Measurements from ENCODE around the gene ADISSP. TPM values are rescaled to one million over a fixed set of nuclear protein-coding genes. Genes with fewer than 3 reads are reported as not detected.

Gene ADISSP
- total and polyA plus RNA-seq, 2 donors (not counting 1 experiment from before 2014, with no cell fraction given) = 18.4 to 28.8 TPM

- TF ChIP-seq CTCF (IDR thresholded peaks at IDR 0.05) (no peak), EZH2 (IDR thresholded peaks at IDR 0.05; ENCODE audit: borderline replicate concordance, insufficient read depth, low read depth, low read length, poor library complexity, severe bottlenecking) (no peak)
- Mint-ChIP-seq H3K27ac (no peak overlapping the region), H3K9me3 (ENCODE audit: insufficient read depth) (no peaks in the 10 kb centered on the region), H3K4me3 (peak overlapping the region; percentile 89), H3K27me3 (no peaks in the 10 kb centered on the region), H3K4me1 (peaks cover 42% of the 10 kb centered on the region)
- ChIA-PET CTCF (interaction anchor here (0.6 to 6.4 kb wide), 13 partner anchors 7 to 300 kb away, joined by 3 to 84 read pairs (median 5); partner anchors contain the start of genes ADISSP, AP5S1 and CDC25B), POLR2A (interaction anchor here (1.6 to 3.2 kb wide), 3 partner anchors 10 to 35 kb away, joined by 8 to 17 read pairs (median 10); partner anchors contain the start of genes ADISSP, AP5S1 and CDC25B)
- no peak overlapping the region for H2AFZ ChIP-seq (ENCODE audit: insufficient read depth, low read depth, low read length, poor library complexity, severe bottlenecking)
- H3K27me3 ChIP-seq (replicated peaks in 1 of 4; ENCODE audit: control extremely low read depth in 1 of 4, control insufficient read depth in 3 of 4, insufficient read depth in 4 of 4, low read length in 3 of 4) = no peaks in the 10 kb centered on the region
- H3K79me2 ChIP-seq (ENCODE audit: control insufficient read depth, insufficient read depth, low read length) = no peaks in the 10 kb centered on the region
- 75% methylated on average over 79 of the region's 79 CpGs for WGBS (ENCODE audit: insufficient coverage)
- H3K36me3 ChIP-seq (replicated peaks in 1 of 2; ENCODE audit: control extremely low read depth in 1 of 2, control insufficient read depth in 1 of 2, extremely low read depth in 1 of 2, insufficient read depth in 2 of 2, low read length in 1 of 2) = peaks cover 0 to 2% of the 10 kb centered on the region in 2 experiments
- H3K27ac ChIP-seq (ENCODE audit: low read length in 2 of 2) = peak overlapping the region in 1 of 2 donors; percentile 56
- intact Hi-C loops (cut with micrococcal nuclease) = loop anchor here (1.0 to 2.0 kb wide), 5 partner anchors 17 to 299 kb away; partner anchors contain the start of genes AP5S1, MAVS and PANK2
- peak overlapping the region; percentile 79 for H3K4me2 ChIP-seq (replicated peaks; ENCODE audit: low read depth, low read length, poor library complexity, severe bottlenecking)
- H3K4me3 ChIP-seq (ENCODE audit: control extremely low read depth in 1 of 5, extremely low read depth in 1 of 5, insufficient read depth in 1 of 5, low read depth in 2 of 5, low read length in 4 of 5) = peak overlapping the region in 4 of 5 experiments; percentile 46 to 60 (median 56)
- DNase-seq (peak; percentile 42), ATAC-seq (ENCODE audit: low read depth) (no peak)
- peaks cover 15 to 28% of the 10 kb centered on the region in 2 donors for H3K4me1 ChIP-seq (ENCODE audit: control insufficient read depth in 2 of 2, insufficient read depth in 2 of 2, low read length in 2 of 2)
- peak overlapping the region; percentile 51 for H3K9ac ChIP-seq (ENCODE audit: low read length)
- H4K20me1 ChIP-seq (ENCODE audit: control insufficient read depth, insufficient read depth, low read length, poor library complexity, severe bottlenecking) = peaks cover 23% of the 10 kb centered on the region
- H3K9me3 ChIP-seq (ENCODE audit: control extremely low read depth in 1 of 3, control insufficient read depth in 2 of 3, insufficient read depth in 1 of 3, low read length in 2 of 3) = peaks cover 0 to 3% (median 0%) of the 10 kb centered on the region in 3 donors
Measured at GRCh38 chr20:3785240-3786125, 17.9 kb upstream of the ADISSP start.

Measured in B cell (primary cell).